IPS-20b (cell line): ENCODE data around the gene IKZF1.
"Not testable (repeated sequence)": the region's sequence is repeated elsewhere in the genome, so short reads cannot be mapped to it uniquely, and the experiment has no call there.

ENCODE experiments used
- H3K27ac ChIP-seq: one replicate; pipeline ENCODE4 v1.5.1; 2013; ENCODE audit warnings: low read length
- H3K27me3 ChIP-seq: 2 replicates; pipeline ENCODE4 v1.6.1; 2013; ENCODE audit warnings: mild to moderate bottlenecking, low read length, inconsistent platforms; ENCODE audit not compliant: insufficient read depth
- H3K36me3 ChIP-seq: 2 replicates; pipeline ENCODE4 v1.6.1; 2013; ENCODE audit warnings: low read depth, mild to moderate bottlenecking, inconsistent platforms, low read length, moderate library complexity; ENCODE audit not compliant: insufficient read depth
- H3K4me1 ChIP-seq: 2 replicates; pipeline ENCODE4 v1.6.1; 2013; ENCODE audit warnings: mild to moderate bottlenecking, control low read depth, inconsistent platforms, low read length, moderate library complexity; ENCODE audit not compliant: insufficient read depth
- H3K4me3 ChIP-seq: 2 replicates; pipeline ENCODE4 v1.5.1; 2013; ENCODE audit warnings: mild to moderate bottlenecking, low read length, inconsistent platforms
- H3K9ac ChIP-seq: 2 replicates; pipeline ENCODE4 v1.6.1; 2013; ENCODE audit warnings: low read depth, mild to moderate bottlenecking, inconsistent platforms, low read length, moderate library complexity
- H3K9me3 ChIP-seq: 2 replicates; pipeline ENCODE4 v1.6.1; 2013; ENCODE audit warnings: mild to moderate bottlenecking, low read depth, low read length, inconsistent platforms; ENCODE audit not compliant: insufficient read depth

The IKZF1 gene

DNA sequence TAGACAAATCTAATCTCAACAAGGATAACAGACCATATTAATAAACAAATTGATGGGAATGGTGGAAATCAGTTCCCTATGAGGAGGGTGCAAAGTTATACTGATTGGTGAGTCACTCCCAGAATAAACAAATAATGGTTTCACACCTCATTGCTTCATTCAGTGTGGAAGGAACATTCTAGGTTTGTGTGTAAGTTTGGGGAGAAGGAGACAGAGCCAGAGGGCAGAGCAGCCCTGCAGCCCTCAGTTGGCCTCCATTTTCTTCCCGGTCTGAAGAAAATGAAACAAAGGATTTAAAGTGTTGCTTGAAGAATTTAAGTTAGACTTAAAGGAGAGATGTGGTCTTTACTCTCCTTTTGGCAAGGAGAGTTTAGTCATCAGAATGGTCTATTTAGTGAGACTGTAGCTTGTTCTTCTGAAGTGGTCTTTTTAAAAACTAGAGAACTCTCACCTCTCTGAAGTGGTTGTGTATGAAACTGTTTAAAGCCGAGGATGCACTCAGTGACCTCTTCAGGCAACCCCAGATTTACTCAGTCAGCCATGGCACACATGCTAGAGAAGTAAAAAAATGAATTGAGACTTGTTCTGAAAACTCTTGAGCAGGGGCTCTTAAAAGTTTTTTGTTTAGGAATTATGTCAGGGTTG lies 27.2 kb downstream of the IKZF1 start:
- Histone ChIP-seq H3K36me3 (no peaks in the 10 kb centered on the region), H3K4me1 (0 out of 2 replicates have a peak, but pooled peaks cover 2% of the 10 kb centered on the region), H3K27me3 (no peaks in the 10 kb centered on the region), H3K27ac (no peak overlapping the region), H3K9ac (no peak overlapping the region), H3K9me3 (no peaks in the 10 kb centered on the region), H3K4me3 (no peak overlapping the region)

DNA sequence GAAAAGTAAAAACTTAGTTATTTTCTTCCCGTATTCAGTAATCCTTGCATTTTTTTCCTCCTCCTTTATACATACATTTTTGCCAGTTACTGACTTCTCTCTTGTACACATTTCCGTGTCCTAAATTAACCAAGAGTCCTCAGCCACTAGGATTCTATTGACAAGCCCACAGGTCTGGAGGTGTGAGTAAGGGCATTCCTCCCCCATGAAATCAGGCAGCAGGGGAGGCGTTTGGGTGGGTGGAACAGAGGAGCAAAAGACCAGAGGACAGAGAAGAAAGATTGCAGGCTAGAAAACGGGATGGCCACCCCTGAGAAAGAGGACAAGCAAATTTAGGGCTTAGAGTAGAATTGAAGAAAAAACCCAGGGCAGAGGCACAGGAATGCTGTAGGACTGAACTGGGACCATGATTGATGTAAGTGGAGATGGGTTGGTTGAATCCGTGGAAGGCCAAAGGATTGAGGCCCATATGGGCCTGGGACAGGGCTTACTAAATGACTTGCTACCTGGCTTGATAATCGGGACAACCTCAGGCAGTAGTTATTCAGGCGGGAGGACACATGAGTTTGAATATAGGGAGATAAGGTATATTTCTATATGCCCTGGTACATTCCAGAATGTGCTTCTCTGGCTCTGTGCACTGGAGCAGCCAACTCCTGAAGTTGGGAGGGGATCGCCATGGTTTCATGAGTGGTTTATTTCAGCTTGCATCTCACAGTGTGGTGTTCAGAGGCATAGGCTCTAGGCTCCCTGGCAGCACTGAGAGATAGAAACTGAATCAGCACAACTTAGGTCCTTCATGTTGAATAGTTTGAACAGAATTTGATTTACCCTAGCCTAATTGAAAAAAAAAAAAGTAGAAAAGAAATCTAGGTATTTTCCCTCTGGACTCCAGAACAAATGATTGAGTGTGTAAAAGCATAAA lies 28.0 kb downstream of the IKZF1 start:
- no peak overlapping the region for H3K9ac ChIP-seq

DNA sequence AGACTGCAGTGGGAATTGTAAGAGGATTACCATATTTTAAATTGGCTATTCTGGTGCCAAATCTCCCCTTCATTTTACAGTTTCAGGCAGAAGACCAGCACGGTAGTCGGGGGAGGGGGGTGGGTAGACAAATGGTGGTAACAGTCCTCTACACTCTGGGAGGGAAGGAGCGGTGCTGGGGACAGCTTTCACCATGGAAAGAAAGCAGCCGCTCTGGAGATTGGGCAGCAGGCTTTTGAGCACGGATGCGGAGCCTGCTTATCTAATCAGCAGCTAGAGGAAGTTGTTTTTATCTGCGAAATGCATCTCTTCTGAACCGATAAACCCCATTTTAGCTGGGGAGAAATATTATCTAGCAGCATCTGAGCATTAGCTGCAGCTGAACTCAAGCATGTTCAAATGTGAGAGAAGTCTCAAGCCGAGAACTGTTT lies 28.7 kb downstream of the IKZF1 start:
- Histone ChIP-seq H3K36me3 (no peaks in the 10 kb centered on the region), H3K4me3 (no peak overlapping the region), H3K27me3 (no peaks in the 10 kb centered on the region), H3K9ac (no peak overlapping the region), H3K9me3 (no peaks in the 10 kb centered on the region), H3K27ac (no peak overlapping the region), H3K4me1 (0 out of 2 replicates have a peak, but pooled peaks cover 2% of the 10 kb centered on the region)

More for the DNA sequence above, 28.0 kb downstream of the IKZF1 start:
- Histone ChIP-seq H3K4me3 (no peak overlapping the region), H3K36me3 (no peaks in the 10 kb centered on the region), H3K27ac (no peak overlapping the region), H3K9me3 (no peaks in the 10 kb centered on the region), H3K27me3 (no peaks in the 10 kb centered on the region), H3K4me1 (0 out of 2 replicates have a peak, but pooled peaks cover 2% of the 10 kb centered on the region)

DNA sequence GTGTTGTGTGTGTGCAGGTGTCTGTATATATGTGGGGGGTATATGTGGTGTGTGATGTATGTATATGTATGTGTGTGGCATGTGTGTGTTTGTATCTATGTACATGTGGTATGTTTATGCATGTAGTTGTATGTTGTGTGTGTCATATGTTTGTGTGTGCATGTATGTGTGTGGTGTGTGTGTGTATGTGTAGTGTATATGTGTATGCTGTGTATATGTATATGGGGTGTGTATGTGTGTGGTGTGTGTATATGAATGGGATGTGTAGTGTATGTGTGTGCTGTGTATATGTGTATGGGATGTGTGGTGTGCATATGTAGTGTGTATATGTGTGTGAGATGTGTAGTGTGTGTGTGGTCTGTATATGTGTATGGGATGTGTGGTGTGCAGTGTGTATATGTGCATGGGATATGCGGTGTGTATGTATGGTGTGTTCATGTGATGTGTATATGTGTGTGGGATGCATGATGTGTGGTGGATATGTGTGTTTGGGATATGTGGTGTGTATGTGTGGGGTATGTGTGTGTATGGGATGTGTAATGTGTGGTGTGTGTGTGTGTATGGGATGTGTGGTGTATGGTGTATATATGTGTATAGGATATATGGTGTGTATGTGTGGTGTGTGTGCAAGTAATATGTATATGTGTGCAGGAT lies 30.0 kb downstream of the IKZF1 start:
- Histone ChIP-seq H3K4me3 (no peak overlapping the region), H3K36me3 (no peaks in the 10 kb centered on the region), H3K4me1 (0 out of 2 replicates have a peak, but pooled peaks cover 2% of the 10 kb centered on the region), H3K27me3 (no peaks in the 10 kb centered on the region), H3K27ac (no peak overlapping the region), H3K9ac (no peak overlapping the region), H3K9me3 (no peaks in the 10 kb centered on the region)

DNA sequence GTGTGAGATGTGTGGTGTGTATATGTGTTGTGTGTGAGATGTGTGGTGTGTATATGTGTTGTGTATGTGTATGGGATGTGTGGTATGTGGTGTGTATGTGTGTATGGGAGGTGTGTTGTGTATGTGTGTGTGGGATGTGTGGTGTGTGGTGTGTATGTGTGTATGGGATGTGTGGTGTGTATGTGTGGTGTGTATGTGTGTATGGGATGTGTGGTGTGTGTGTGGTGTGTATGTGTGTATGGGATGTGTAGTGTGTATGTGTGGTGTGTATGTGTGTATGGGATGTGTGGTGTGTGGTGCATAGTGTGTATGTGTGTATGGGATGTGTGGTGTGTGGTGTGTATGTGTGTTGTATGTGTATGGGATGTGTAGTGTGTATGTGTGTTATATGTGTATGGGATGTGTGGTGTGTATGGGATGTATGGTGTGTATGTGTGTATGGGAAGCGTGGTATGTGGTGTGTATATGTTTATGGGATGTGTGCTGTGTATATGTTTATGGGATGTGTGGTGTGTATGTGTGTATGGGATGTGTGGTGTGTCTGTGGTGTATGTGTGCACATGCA lies 30.8 kb downstream of the IKZF1 start:
- Histone ChIP-seq H3K36me3 (no peaks in the 10 kb centered on the region), H3K27me3 (no peaks in the 10 kb centered on the region), H3K4me1 (peaks cover 7% of the 10 kb centered on the region; the same call in 1 of the 2 replicates), H3K27ac (no peak overlapping the region), H3K9ac (no peak overlapping the region), H3K4me3 (no peak overlapping the region), H3K9me3 (no peaks in the 10 kb centered on the region)

- no peaks in the 10 kb centered on the region for H3K27me3 ChIP-seq
- no peaks in the 10 kb centered on the region for H3K9me3 ChIP-seq
- no peak overlapping the region for H3K27ac ChIP-seq
- no peak overlapping the region for H3K9ac ChIP-seq
- no peaks in the 10 kb centered on the region for H3K36me3 ChIP-seq
- peaks cover 7% of the 10 kb centered on the region; the same call in 1 of the 2 replicates for H3K4me1 ChIP-seq
- H3K4me3 ChIP-seq: no peak overlapping the region
These were observed 31.6 kb downstream of the IKZF1 start for GRCh38 chr7:50335795-50336754.

GRCh38 chr7:50336894-50337703 lies 32.6 kb downstream of the IKZF1 start:
- peaks cover 7% of the 10 kb centered on the region; the same call in 1 of the 2 replicates for H3K4me1 ChIP-seq
- H3K9me3 ChIP-seq: no peaks in the 10 kb centered on the region
- H3K4me3 ChIP-seq: no peak overlapping the region
- no peak overlapping the region for H3K9ac ChIP-seq
- H3K27ac ChIP-seq: no peak overlapping the region
- H3K36me3 ChIP-seq: no peaks in the 10 kb centered on the region
- no peaks in the 10 kb centered on the region for H3K27me3 ChIP-seq

DNA sequence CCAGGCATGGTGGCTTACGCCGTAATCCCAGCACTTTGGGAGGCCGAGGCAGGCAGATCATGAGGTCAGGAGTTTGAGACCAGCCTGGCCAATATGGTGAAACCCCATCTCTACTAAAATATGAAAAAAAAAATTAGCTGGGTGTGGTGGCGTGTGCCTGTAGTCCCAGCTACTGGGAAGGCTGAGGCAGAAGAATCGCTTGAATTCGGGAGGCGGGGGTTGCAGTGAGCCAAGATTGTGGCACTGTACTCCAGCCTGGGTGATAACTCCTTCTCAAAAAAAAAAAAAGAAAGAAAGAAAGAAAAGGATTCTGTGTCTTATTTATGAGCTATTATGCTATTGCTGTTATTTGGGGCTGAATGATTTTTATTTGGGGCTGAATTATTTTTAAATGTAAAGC lies 35.0 kb downstream of the IKZF1 start:
- H3K36me3 ChIP-seq, H3K9ac ChIP-seq, H3K27me3 ChIP-seq, H3K4me1 ChIP-seq, H3K4me3 ChIP-seq, H3K9me3 ChIP-seq, H3K27ac ChIP-seq: not testable (repeated sequence)

DNA sequence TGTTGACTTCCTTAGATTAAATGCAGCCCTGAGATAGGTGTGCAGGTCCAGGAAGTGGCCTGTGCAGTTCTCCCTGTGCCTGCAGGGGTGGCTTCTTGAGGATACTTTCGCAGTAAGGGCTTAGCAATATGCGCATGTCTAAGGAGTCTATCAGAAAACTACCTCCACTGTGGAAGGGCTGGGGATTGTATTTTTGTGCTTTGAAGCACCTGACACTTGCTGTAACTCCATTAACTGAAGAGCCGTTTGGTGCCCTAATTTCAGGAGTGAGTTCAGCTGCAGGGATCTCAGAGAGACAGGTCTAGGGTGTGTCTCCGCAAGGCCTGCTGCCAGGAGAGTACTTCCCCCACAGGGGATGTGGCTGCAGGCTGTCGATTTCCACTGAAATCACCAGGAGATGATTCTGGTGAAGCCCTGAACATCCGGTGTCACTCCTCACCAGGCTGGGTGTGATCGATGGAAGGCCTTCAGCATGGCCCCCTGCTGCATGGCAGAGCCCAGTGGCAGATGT lies 35.5 kb downstream of the IKZF1 start:
- H3K4me3 ChIP-seq: no peak overlapping the region
- H3K9ac ChIP-seq: no peak overlapping the region
- no peak overlapping the region for H3K27ac ChIP-seq
- no peaks in the 10 kb centered on the region for H3K9me3 ChIP-seq
- H3K27me3 ChIP-seq: no peaks in the 10 kb centered on the region
- H3K4me1 ChIP-seq: peaks cover 5% of the 10 kb centered on the region; the same call in 1 of the 2 replicates
- H3K36me3 ChIP-seq: no peaks in the 10 kb centered on the region

GRCh38 chr7:50341724-50342123 lies 37.2 kb downstream of the IKZF1 start:
- no peak overlapping the region for H3K4me3 ChIP-seq
- H3K36me3 ChIP-seq: no peaks in the 10 kb centered on the region
- H3K9ac ChIP-seq: no peak overlapping the region
- H3K27ac ChIP-seq: no peak overlapping the region
- H3K27me3 ChIP-seq: no peaks in the 10 kb centered on the region
- H3K4me1 ChIP-seq: peaks cover 5% of the 10 kb centered on the region; the same call in 1 of the 2 replicates
- no peaks in the 10 kb centered on the region for H3K9me3 ChIP-seq
